GM04503 (cell line): ENCODE data around the gene MAGED1.
"Not testable (repeated sequence)": the region's sequence is repeated elsewhere in the genome, so short reads cannot be mapped to it uniquely, and the experiment has no call there.

Source experiments
- DNase-seq: peaks from one replicate; pipeline ENCODE4 v3.0.0-alpha.2; 2012; ENCODE audit warnings: low read depth

Gene MAGED1

GRCh38 chrX:51894697-51895336, 1.4 kb downstream of the MAGED1 start:
- DNase-seq = no peak

- no peak for DNase-seq
These were observed 3.2 kb downstream of the MAGED1 start for GRCh38 chrX:51896626-51897025.

- peak; percentile 19 for DNase-seq
These were observed 6.3 kb downstream of the MAGED1 start for GRCh38 chrX:51899741-51900140.

- no peak for DNase-seq
These were observed 9.2 kb downstream of the MAGED1 start for GRCh38 chrX:51902510-51903050.

- DNase-seq = not testable (repeated sequence)
These were observed 11.7 kb downstream of the MAGED1 start for GRCh38 chrX:51905152-51905551.

GRCh38 chrX:51905711-51906110, 12.3 kb downstream of the MAGED1 start:
- no peak for DNase-seq

- DNase-seq = no peak
These were observed 24.2 kb downstream of the MAGED1 start for GRCh38 chrX:51917604-51918003.

- no peak for DNase-seq
These were observed 29.1 kb downstream of the MAGED1 start for GRCh38 chrX:51922561-51922960.

- DNase-seq = peak; percentile 2
These were observed 38.2 kb downstream of the MAGED1 start for GRCh38 chrX:51931566-51932150.
